ENCODE measurements around the gene ERMAP.

DNA sequence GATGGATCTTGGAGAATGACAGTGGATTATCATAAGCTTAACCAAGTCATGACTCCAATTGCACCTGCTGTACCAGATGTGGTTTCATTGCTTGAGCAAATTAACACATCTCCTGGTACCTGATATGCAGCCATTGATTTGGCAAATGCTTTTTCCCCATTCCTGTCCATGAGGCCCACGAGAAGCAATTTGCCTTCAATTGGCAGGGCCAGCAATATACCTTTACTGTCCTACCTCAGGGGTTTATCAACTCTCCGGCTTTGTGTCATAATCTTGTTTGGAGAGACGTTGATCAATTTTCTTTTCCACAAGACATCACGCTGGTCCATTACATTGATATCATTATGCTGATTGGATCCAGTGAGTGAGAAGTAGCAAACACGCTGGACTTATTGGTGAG is 49.6 kb downstream of the ERMAP start:
- TF ChIP-seq, protein P1, sequence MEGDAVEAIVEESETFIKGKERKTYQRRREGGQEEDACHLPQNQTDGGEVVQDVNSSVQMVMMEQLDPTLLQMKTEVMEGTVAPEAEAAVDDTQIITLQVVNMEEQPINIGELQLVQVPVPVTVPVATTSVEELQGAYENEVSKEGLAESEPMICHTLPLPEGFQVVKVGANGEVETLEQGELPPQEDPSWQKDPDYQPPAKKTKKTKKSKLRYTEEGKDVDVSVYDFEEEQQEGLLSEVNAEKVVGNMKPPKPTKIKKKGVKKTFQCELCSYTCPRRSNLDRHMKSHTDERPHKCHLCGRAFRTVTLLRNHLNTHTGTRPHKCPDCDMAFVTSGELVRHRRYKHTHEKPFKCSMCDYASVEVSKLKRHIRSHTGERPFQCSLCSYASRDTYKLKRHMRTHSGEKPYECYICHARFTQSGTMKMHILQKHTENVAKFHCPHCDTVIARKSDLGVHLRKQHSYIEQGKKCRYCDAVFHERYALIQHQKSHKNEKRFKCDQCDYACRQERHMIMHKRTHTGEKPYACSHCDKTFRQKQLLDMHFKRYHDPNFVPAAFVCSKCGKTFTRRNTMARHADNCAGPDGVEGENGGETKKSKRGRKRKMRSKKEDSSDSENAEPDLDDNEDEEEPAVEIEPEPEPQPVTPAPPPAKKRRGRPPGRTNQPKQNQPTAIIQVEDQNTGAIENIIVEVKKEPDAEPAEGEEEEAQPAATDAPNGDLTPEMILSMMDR (IDR thresholded peaks at IDR 0.05; ENCODE audit: low read depth, low read length, poor library complexity, severe bottlenecking): no peak
- no peak for TF ChIP-seq EZH2phosphoT487 (IDR thresholded peaks at IDR 0.05; ENCODE audit: borderline replicate concordance, low read length)

Measured in DOHH2 (cell line).